ENCODE data around the gene CCDC83.

- TF ChIP-seq REST (IDR thresholded peaks at IDR 0.05; ENCODE audit: unreplicated experiment): no peak
- no peak for TF ChIP-seq CTCF (conservative IDR thresholded peaks at IDR 0.05; ENCODE audit: low read depth in 2 of 2)
- TF ChIP-seq CREB1 (CRISPR knock-in tag; IDR thresholded peaks at IDR 0.05; ENCODE audit: low read depth): no peak
- no peak for TF ChIP-seq JUNB (IDR thresholded peaks at IDR 0.05; ENCODE audit: unreplicated experiment)
- no peak for TF ChIP-seq POLR2AphosphoS5 (IDR thresholded peaks at IDR 0.05; ENCODE audit: low read depth)
Observed at GRCh38 chr11:85869781-85870180, 14.6 kb downstream of the CCDC83 start.
